BLaER1 treated with 17β-estradiol and CSF1 and Interleukin-3, amounts not matched to agents 10 nM and 100 nM (cell line): ENCODE measurements around the gene ANAPC5.

Experiments
- H3K27ac ChIP-seq, 11 experiments: shearing (Covaris generic); formaldehyde crosslinking; 2 replicates each; pipeline ENCODE4 v1.8.1; 2022
- H3K27me3 ChIP-seq, 11 experiments: shearing (Covaris generic); formaldehyde crosslinking; 2 replicates each; pipeline ENCODE4 v1.8.1; 2022
- H3K36me3 ChIP-seq, 11 experiments: shearing (Covaris generic); formaldehyde crosslinking; 2 replicates each; pipeline ENCODE4 v1.8.1; 2022
- H3K4me1 ChIP-seq, 10 experiments: shearing (Covaris generic); formaldehyde crosslinking; 2 replicates each; pipeline ENCODE4 v1.8.1; 2022
- H3K4me2 ChIP-seq, 11 experiments: shearing (Covaris generic); formaldehyde crosslinking; 2 replicates each; pipeline ENCODE4 v1.8.1; 2022
- H3K4me3 ChIP-seq, 10 experiments: shearing (Covaris generic); formaldehyde crosslinking; 2 replicates each; pipeline ENCODE4 v1.8.1; 2022
- H3K9ac ChIP-seq, 11 experiments: shearing (Covaris generic); formaldehyde crosslinking; 2 replicates each; pipeline ENCODE4 v1.8.1; 2022
- H3K9me3 ChIP-seq, 11 experiments: shearing (Covaris generic); formaldehyde crosslinking; replicated peaks in 1 of 11; 2 replicates each; pipeline ENCODE4 v1.8.1; 2022
- H4K20me1 ChIP-seq, 11 experiments: shearing (Covaris generic); formaldehyde crosslinking; 2 replicates each; pipeline ENCODE4 v1.8.1; 2022
- Cebpa-rat ChIP-seq, 11 experiments: shearing (Covaris generic); IDR thresholded peaks; 2 replicates each; pipeline ENCODE4 v1.8.1; 2022

Gene ANAPC5

GRCh38 chr12:121295746-121296617, 56.2 kb downstream of the ANAPC5 start:
- Histone ChIP-seq H3K4me3 (peak overlapping the region; percentile 87 to 100 (median 99)), H3K4me2 (peak overlapping the region; percentile 91 to 99 (median 97)), H3K4me1 (peaks cover 60 to 80% (median 69%) of the 10 kb centered on the region in 10 experiments), H3K9ac (peak overlapping the region; percentile 92 to 99 (median 97)), H3K9me3 (no peaks in the 10 kb centered on the region), H3K27me3 (no peaks in the 10 kb centered on the region), H3K27ac (peak overlapping the region; percentile 79 to 97 (median 95)), H4K20me1 (peaks cover 5 to 52% (median 34%) of the 10 kb centered on the region in 11 experiments; a peak in 16 of 22 replicates), H3K36me3 (peaks cover 0 to 36% (median 17%) of the 10 kb centered on the region in 11 experiments; a peak in 17 of 22 replicates)
- no peak for TF ChIP-seq Cebpa-rat (IDR thresholded peaks at IDR 0.05)

GRCh38 chr12:121295116-121295745, 57.0 kb downstream of the ANAPC5 start:
- no peak for TF ChIP-seq Cebpa-rat (IDR thresholded peaks at IDR 0.05)
- Histone ChIP-seq H3K27me3 (no peaks in the 10 kb centered on the region), H3K9me3 (no peaks in the 10 kb centered on the region), H3K9ac (peak overlapping the region; percentile 92 to 99 (median 97)), H3K27ac (peak overlapping the region; percentile 79 to 97 (median 95); a peak in 21 of 22 replicates), H3K4me2 (peak overlapping the region; percentile 91 to 99 (median 97)), H4K20me1 (peaks cover 5 to 59% (median 36%) of the 10 kb centered on the region in 11 experiments; a peak in 16 of 22 replicates), H3K4me1 (peaks cover 57 to 79% (median 63%) of the 10 kb centered on the region in 10 experiments), H3K36me3 (peaks cover 0 to 43% (median 24%) of the 10 kb centered on the region in 11 experiments; a peak in 19 of 22 replicates), H3K4me3 (peak overlapping the region; percentile 87 to 100 (median 99))

- no peaks in the 10 kb centered on the region for H3K9me3 ChIP-seq
- TF ChIP-seq Cebpa-rat (IDR thresholded peaks at IDR 0.05): no peak
- peak overlapping the region in 6 of 11 experiments; percentile 7 to 96 (median 86); a peak in 5 of 22 replicates for H3K27ac ChIP-seq
- peaks cover 0 to 52% (median 33%) of the 10 kb centered on the region in 11 experiments; a peak in 20 of 22 replicates for H3K36me3 ChIP-seq
- H3K4me3 ChIP-seq: peak overlapping the region in 8 of 10 experiments; percentile 97 to 100 (median 99); a peak in 10 of 20 replicates
- H3K9ac ChIP-seq: peak overlapping the region in 8 of 11 experiments; percentile 26 to 99 (median 97); a peak in 8 of 22 replicates
- H3K4me2 ChIP-seq: peak overlapping the region; percentile 91 to 99 (median 97)
- peaks cover 11 to 68% (median 45%) of the 10 kb centered on the region in 11 experiments; a peak in 16 of 22 replicates for H4K20me1 ChIP-seq
- H3K27me3 ChIP-seq: no peaks in the 10 kb centered on the region
- peaks cover 52 to 79% (median 65%) of the 10 kb centered on the region in 10 experiments for H3K4me1 ChIP-seq
Observed at GRCh38 chr12:121294151-121294889, 57.9 kb downstream of the ANAPC5 start.

- TF ChIP-seq Cebpa-rat (IDR thresholded peaks at IDR 0.05): no peak
- peaks cover 11 to 75% (median 50%) of the 10 kb centered on the region in 11 experiments; a peak in 17 of 22 replicates for H4K20me1 ChIP-seq
- no peaks in the 10 kb centered on the region for H3K9me3 ChIP-seq
- H3K36me3 ChIP-seq: peaks cover 0 to 55% (median 37%) of the 10 kb centered on the region in 11 experiments; a peak in 20 of 22 replicates
- peak overlapping the region in 9 of 11 experiments; percentile 57 to 79 (median 73); a peak in 17 of 22 replicates for H3K27ac ChIP-seq
- no peaks in the 10 kb centered on the region for H3K27me3 ChIP-seq
- peak overlapping the region in 8 of 11 experiments; percentile 3 to 70 (median 60); a peak in 10 of 22 replicates for H3K9ac ChIP-seq
- peaks cover 59 to 86% (median 72%) of the 10 kb centered on the region in 10 experiments for H3K4me1 ChIP-seq
- H3K4me2 ChIP-seq: peak overlapping the region; percentile 65 to 99 (median 97); a peak in 21 of 22 replicates
- H3K4me3 ChIP-seq: peak overlapping the region in 1 of 10 experiments; percentile 31; a peak in 1 of 20 replicates
Observed at GRCh38 chr12:121293603-121294002, 58.6 kb downstream of the ANAPC5 start.

- no peak overlapping the region; a peak in 1 of 22 replicates for H3K9ac ChIP-seq
- no peaks in the 10 kb centered on the region for H3K9me3 ChIP-seq
- TF ChIP-seq Cebpa-rat (IDR thresholded peaks at IDR 0.05): no peak
Observed at GRCh38 chr12:121290410-121290809, 61.8 kb downstream of the ANAPC5 start.

GRCh38 chr12:121289962-121290361, 62.2 kb downstream of the ANAPC5 start:
- H3K36me3 ChIP-seq: peaks cover 5 to 89% (median 55%) of the 10 kb centered on the region in 11 experiments; a peak in 20 of 22 replicates
- peak overlapping the region in 4 of 11 experiments; percentile 1 to 85 (median 20); a peak in 1 of 22 replicates for H3K4me2 ChIP-seq
- peaks cover 51 to 80% (median 72%) of the 10 kb centered on the region in 10 experiments for H3K4me1 ChIP-seq
- H3K9ac ChIP-seq: no peak overlapping the region; a peak in 1 of 22 replicates
- no peaks in the 10 kb centered on the region for H3K9me3 ChIP-seq
- TF ChIP-seq Cebpa-rat (IDR thresholded peaks at IDR 0.05): no peak
- no peak overlapping the region for H3K4me3 ChIP-seq
- H3K27me3 ChIP-seq: no peaks in the 10 kb centered on the region
- H4K20me1 ChIP-seq: peaks cover 38 to 100% (median 85%) of the 10 kb centered on the region in 11 experiments; a peak in 21 of 22 replicates
- peak overlapping the region in 3 of 11 experiments; percentile 24 to 43 (median 37); a peak in 4 of 22 replicates for H3K27ac ChIP-seq

More at GRCh38 chr12:121290410-121290809, 61.8 kb downstream of the ANAPC5 start:
- Histone ChIP-seq H3K4me3 (no peak overlapping the region), H3K4me1 (peaks cover 56 to 84% (median 76%) of the 10 kb centered on the region in 10 experiments), H4K20me1 (peaks cover 39 to 100% (median 82%) of the 10 kb centered on the region in 11 experiments; a peak in 20 of 22 replicates), H3K27ac (peak overlapping the region in 3 of 11 experiments; percentile 24 to 78 (median 37); a peak in 4 of 22 replicates), H3K27me3 (no peaks in the 10 kb centered on the region), H3K36me3 (peaks cover under 1 to 84% (median 51%) of the 10 kb centered on the region in 11 experiments; a peak in 20 of 22 replicates), H3K4me2 (0 out of 22 replicates have a peak overlapping the region, but pooled peaks of 1 of the 11 experiments have one; percentile 6)

GRCh38 chr12:121288986-121289385, 63.2 kb downstream of the ANAPC5 start:
- 0 out of 22 replicates have a peak overlapping the region, but pooled peaks of 1 of the 11 experiments have one; percentile 18 for H3K9ac ChIP-seq

More at GRCh38 chr12:121288986-121289385, 63.2 kb downstream of the ANAPC5 start:
- H3K27ac ChIP-seq: peak overlapping the region in 1 of 11 experiments; percentile 30; a peak in 1 of 22 replicates
- H4K20me1 ChIP-seq: peaks cover 43 to 100% (median 85%) of the 10 kb centered on the region in 11 experiments; a peak in 21 of 22 replicates
- H3K9me3 ChIP-seq: no peaks in the 10 kb centered on the region
- peaks cover 7 to 93% (median 64%) of the 10 kb centered on the region in 11 experiments; a peak in 20 of 22 replicates for H3K36me3 ChIP-seq
- H3K4me3 ChIP-seq: no peak overlapping the region
- peak overlapping the region in 10 of 11 experiments; percentile 27 to 85 (median 46); a peak in 13 of 22 replicates for H3K4me2 ChIP-seq
- TF ChIP-seq Cebpa-rat (IDR thresholded peaks at IDR 0.05): no peak
- peaks cover 43 to 73% (median 62%) of the 10 kb centered on the region in 10 experiments for H3K4me1 ChIP-seq
- no peaks in the 10 kb centered on the region for H3K27me3 ChIP-seq
